Activated CD8-positive, alpha-beta memory T cell treated with anti-CD3 and anti-CD28 coated beads, Interleukin-2, amount 10 ng/mL, durations not matched to agents 7 days and 5 days (primary cell): ENCODE results near the gene ZNRF2. TPM values are rescaled to one million over a fixed set of nuclear protein-coding genes. Genes with fewer than 3 reads are reported as not detected.
A peak's percentile ranks its signal among the peaks of the same experiment; 100 is the strongest.
"Not testable (repeated sequence)": the region's sequence is repeated elsewhere in the genome, so short reads cannot be mapped to it uniquely, and the experiment has no call there.

ENCODE experiments used
- ATAC-seq: fragments of 150-1000 bp; cut with Tn5 transposase; one replicate; pipeline ENCODE4 v1.10.0; 2021; ENCODE audit warnings: moderate library complexity
- CTCF ChIA-PET: fragments of 350-600 bp; sonication (Branson Sonifier 250); formaldehyde crosslinking; loops from one replicate; lab custom pipeline; 2021; ENCODE audit warnings: antibody characterized with exemption; lab: Charles Lee
- DNase-seq: peaks from one replicate; pipeline ENCODE4 v3.0.0-alpha.2; 2020
- H3K27ac Mint-ChIP-seq: one replicate; pipeline ENCODE4 v1.8.0; 2021; ENCODE audit warnings: mild to moderate bottlenecking, mixed read lengths
- H3K27me3 Mint-ChIP-seq: one replicate; pipeline ENCODE4 v1.8.0; 2021; ENCODE audit warnings: mixed read lengths
- H3K36me3 Mint-ChIP-seq: one replicate; pipeline ENCODE4 v1.8.0; 2021; ENCODE audit warnings: mild to moderate bottlenecking, mixed read lengths
- H3K4me1 Mint-ChIP-seq: one replicate; pipeline ENCODE4 v1.8.0; 2021; ENCODE audit warnings: mixed read lengths
- H3K4me3 Mint-ChIP-seq: one replicate; pipeline ENCODE4 v1.8.0; 2021; ENCODE audit warnings: mild to moderate bottlenecking, moderate library complexity, mixed read lengths
- H3K9me3 Mint-ChIP-seq: one replicate; pipeline ENCODE4 v1.8.0; 2022; ENCODE audit warnings: low read depth, mixed read lengths
- total RNA-seq, 2 experiments: library from RNA; stranded (reverse); gene quantifications; one replicate each; pipeline ENCODE4 v1.2.3, GENCODE V29; 2021

Gene ZNRF2
- total RNA-seq, 2 experiments from 2014 or later, result 14.0 to 21.3 TPM

DNA sequence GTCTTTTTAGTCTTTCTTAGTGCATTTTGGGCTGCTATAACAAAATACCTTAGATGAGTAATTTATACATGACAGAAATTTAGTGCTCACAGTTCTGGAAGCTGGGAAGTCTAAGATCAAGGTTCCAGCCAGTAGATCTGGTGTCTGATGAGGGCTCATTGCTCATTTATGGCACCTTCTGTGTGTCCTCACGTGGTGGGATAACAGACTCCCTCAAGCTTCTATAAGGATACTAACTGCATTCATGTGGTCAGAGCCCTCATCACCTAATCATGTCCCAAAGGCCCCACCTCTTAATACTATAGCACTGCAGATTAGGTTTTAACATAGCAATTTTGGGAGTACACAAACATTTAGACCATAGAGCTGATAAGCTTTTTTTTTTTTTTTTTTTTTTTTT, 80.4 kb downstream of the ZNRF2 start:
- peaks cover 1% of the 10 kb centered on the region for H3K36me3 Mint-ChIP-seq
- no peaks in the 10 kb centered on the region for H3K27me3 Mint-ChIP-seq
- CTCF ChIA-PET, result interaction anchor here (0.9 to 1.9 kb wide), 2 partner anchors 11 to 90 kb away, joined by 4 read pairs; no protein-coding TSS in a partner anchor
- H3K4me3 Mint-ChIP-seq, result no peak overlapping the region
- peaks cover 6% of the 10 kb centered on the region for H3K4me1 Mint-ChIP-seq
- no peak for ATAC-seq
- no peak overlapping the region for H3K27ac Mint-ChIP-seq
- DNase-seq, result no peak
- no peaks in the 10 kb centered on the region for H3K9me3 Mint-ChIP-seq

DNA sequence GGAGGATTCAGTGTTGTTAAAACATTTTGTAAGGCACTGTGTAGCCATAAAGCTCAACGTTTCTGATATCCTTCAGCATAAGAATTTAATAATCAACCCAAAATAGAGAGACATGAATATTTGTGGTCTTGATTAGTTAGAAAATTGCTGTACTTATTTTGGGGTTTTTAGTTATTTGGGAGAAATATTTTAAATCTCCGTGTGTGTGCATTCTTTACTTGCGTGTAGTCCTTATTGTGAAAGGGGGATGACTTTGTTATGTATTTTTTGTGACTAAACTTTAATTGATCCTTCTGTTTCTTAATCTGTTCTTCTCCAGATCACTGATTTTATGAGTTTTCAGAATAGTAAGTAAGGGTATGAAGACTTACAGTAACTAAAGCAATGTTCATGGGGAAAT, 81.2 kb downstream of the ZNRF2 start:
- CTCF ChIA-PET, result interaction anchor here (0.9 to 1.9 kb wide), 2 partner anchors 12 to 91 kb away, joined by 4 read pairs; no protein-coding TSS in a partner anchor
- Mint-ChIP-seq H3K27me3 (no peaks in the 10 kb centered on the region), H3K27ac (no peak overlapping the region), H3K9me3 (no peaks in the 10 kb centered on the region), H3K4me3 (no peak overlapping the region), H3K4me1 (peaks cover 6% of the 10 kb centered on the region), H3K36me3 (peaks cover 1% of the 10 kb centered on the region)
- no peak for ATAC-seq
- DNase-seq, result no peak

DNA sequence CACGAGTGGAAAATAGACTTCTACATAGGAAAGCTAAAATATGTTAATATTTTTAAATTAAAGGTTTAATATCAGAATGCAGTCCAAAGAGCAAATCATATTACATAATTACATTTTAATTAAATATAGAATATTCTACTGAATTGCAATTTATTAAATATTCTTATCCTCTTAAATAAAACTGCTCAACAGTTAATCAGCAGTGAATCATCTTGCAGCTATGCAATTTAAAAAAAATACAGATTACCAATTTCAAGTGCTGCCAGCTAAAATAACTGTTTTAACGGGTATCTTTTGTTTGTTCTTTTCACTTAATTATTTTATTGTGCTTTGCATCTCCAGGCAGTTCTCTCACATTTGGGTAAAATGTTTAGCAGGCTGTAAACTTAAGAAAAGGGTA, 82.2 kb downstream of the ZNRF2 start:
- Mint-ChIP-seq H3K4me1 (peaks cover 6% of the 10 kb centered on the region), H3K27me3 (no peaks in the 10 kb centered on the region)
- ATAC-seq, result no peak

DNA sequence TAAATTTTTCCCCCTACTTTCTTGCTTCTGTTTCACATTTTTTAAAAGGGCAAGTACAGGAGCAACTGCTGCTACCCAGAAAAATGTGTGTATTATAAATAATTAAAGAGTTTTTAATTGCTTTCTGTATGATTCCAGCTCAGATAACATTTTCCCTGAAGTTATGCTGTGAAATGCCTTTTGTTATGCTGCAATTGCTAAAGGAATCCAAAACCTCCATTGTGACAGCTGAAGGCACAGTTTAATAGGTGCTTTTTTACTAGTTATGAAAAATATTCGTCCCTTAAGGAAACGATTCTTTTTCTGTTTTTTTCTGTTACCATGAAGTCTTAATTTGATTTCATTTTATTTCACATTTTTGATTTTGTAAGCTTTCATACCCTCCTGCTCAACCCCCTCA, 83.2 kb downstream of the ZNRF2 start:
- H3K27ac Mint-ChIP-seq, result no peak overlapping the region
- H3K36me3 Mint-ChIP-seq, result peaks cover 14% of the 10 kb centered on the region
- no peak overlapping the region for H3K4me3 Mint-ChIP-seq
- H3K27me3 Mint-ChIP-seq, result no peaks in the 10 kb centered on the region
- H3K9me3 Mint-ChIP-seq, result no peaks in the 10 kb centered on the region
- CTCF ChIA-PET, result interaction anchor here (1.6 kb wide), 1 partner anchor 89 kb away, joined by 3 read pairs; no protein-coding TSS in a partner anchor
- no peak for DNase-seq
- H3K4me1 Mint-ChIP-seq, result peaks cover 6% of the 10 kb centered on the region
- no peak for ATAC-seq

More for the DNA sequence above, 82.2 kb downstream of the ZNRF2 start:
- CTCF ChIA-PET, result no interaction called here
- DNase-seq, result no peak
- Mint-ChIP-seq H3K27ac (no peak overlapping the region), H3K36me3 (peaks cover 5% of the 10 kb centered on the region), H3K4me3 (no peak overlapping the region), H3K9me3 (no peaks in the 10 kb centered on the region)

DNA sequence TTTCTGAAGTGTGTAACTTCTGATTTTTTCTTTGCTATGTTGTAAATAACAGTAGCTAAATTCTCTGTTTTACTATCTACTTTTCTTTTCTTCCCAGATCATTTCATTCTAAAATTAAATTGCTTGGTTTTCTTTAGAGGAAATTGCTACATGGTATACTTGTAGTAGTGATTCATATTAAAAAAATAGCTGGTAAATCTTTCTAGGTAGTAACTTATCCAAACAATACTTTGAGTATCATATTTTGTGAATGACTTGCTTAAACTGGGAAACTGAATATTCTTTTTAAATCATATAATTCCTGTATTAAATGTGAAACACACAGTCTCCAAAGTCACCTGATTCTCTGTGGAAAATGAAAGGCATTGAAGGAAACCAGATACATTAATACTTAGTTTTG, 85.5 kb downstream of the ZNRF2 start:
- no peak overlapping the region for H3K4me3 Mint-ChIP-seq
- CTCF ChIA-PET, result no interaction called here

DNA sequence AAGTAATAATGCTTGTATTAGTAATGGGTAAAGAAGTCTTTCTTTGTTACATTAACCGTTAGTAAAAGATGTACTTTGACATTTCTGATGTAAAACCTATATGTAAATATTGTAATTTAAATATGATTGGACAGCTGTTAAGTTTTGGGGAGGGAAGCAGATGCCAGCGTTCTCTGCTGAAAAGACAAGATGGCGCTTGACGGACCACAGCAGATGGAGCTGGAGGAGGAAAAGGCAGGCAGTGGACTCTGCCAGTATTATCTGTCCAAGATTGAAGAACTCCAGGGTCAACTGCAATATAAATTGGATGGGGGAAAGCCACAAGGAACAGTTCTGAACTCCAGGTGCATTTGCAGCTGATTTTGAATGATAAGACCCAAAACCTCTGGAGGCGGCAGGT, 86.9 kb downstream of the ZNRF2 start:
- Mint-ChIP-seq H3K4me1 (no peaks in the 10 kb centered on the region), H3K36me3 (peaks cover 13% of the 10 kb centered on the region), H3K9me3 (no peaks in the 10 kb centered on the region), H3K27ac (no peak overlapping the region), H3K4me3 (no peak overlapping the region), H3K27me3 (no peaks in the 10 kb centered on the region)
- ATAC-seq, result no peak
- CTCF ChIA-PET, result no interaction called here
- DNase-seq, result no peak

More for the DNA sequence above, 85.5 kb downstream of the ZNRF2 start:
- H3K27me3 Mint-ChIP-seq, result no peaks in the 10 kb centered on the region
- no peak for ATAC-seq
- no peaks in the 10 kb centered on the region for H3K9me3 Mint-ChIP-seq
- H3K27ac Mint-ChIP-seq, result no peak overlapping the region
- peaks cover 13% of the 10 kb centered on the region for H3K36me3 Mint-ChIP-seq
- no peak for DNase-seq
- no peaks in the 10 kb centered on the region for H3K4me1 Mint-ChIP-seq

DNA sequence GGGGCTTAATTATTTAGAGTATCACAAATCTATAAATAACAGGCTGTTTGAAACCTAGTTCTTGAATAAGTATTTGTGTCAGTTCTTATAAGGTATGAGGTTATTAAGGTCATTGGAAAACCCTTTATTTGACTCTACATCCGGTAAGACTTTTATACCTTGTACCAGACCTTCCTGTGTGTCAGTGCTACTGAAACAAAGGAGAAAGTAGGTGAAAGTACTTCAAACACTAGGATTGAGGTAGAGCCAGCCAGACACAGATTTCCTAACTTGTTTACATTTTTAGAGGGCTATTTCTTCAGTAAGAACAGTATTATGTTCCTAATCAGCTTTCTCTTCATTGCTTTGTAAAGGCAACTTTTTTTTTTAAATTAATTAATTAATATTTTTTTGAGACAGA, 93.9 kb downstream of the ZNRF2 start:
- CTCF ChIA-PET, result no interaction called here
- Mint-ChIP-seq H3K27ac (no peak overlapping the region), H3K27me3 (no peaks in the 10 kb centered on the region), H3K4me3 (no peak overlapping the region), H3K36me3 (peaks cover 11% of the 10 kb centered on the region), H3K4me1 (no peaks in the 10 kb centered on the region), H3K9me3 (no peaks in the 10 kb centered on the region)
- ATAC-seq (no peak), DNase-seq (no peak)

DNA sequence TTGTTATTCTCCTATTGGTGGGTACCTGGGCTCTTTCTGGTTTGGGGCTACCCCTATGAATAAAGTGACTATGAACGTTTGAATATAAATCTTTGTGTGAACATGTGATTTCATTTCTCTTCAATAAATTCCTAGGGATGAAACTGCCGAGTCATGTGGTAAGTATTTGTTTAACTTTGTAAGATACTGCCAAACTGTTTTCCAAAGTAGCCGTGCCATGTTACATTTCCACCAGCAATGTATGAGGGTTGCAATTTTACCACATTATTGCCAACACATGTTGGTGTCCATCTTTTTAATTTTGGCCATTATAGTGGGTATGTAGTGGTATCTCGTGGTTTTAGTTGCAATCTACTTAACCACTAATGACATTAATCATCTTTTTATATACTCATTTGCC, 94.7 kb downstream of the ZNRF2 start:
- H3K36me3 Mint-ChIP-seq, result peaks cover 11% of the 10 kb centered on the region
- H3K4me1 Mint-ChIP-seq, result no peaks in the 10 kb centered on the region

DNA sequence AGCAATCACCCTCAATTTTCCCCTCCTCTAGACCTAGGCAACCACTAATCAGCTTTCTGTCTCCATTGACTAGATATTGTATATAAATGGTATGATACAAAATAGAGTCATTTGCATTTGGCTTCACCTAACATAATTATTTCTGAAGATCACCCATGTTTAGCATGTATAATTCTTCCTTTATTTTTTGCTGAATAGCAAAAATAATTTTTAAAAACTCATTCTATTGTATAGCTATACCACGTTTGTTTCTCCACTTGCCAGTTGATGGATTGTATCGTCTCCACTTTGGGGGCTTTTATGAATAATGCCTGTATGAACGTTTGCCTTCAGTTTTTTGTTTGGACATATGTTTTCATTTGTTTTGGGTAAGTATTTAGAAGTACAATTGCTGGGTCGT, 95.3 kb downstream of the ZNRF2 start:
- H3K9me3 Mint-ChIP-seq, result peaks cover 2% of the 10 kb centered on the region
- no peaks in the 10 kb centered on the region for H3K4me1 Mint-ChIP-seq
- no peak overlapping the region for H3K4me3 Mint-ChIP-seq
- no peaks in the 10 kb centered on the region for H3K27me3 Mint-ChIP-seq
- CTCF ChIA-PET, result no interaction called here
- ATAC-seq (no peak), DNase-seq (no peak)
- H3K27ac Mint-ChIP-seq, result no peak overlapping the region
- H3K36me3 Mint-ChIP-seq, result peaks cover 11% of the 10 kb centered on the region

More for the DNA sequence above, 94.7 kb downstream of the ZNRF2 start:
- ATAC-seq (no peak), DNase-seq (no peak)
- no peak overlapping the region for H3K4me3 Mint-ChIP-seq
- H3K9me3 Mint-ChIP-seq, result no peaks in the 10 kb centered on the region
- CTCF ChIA-PET, result no interaction called here
- no peaks in the 10 kb centered on the region for H3K27me3 Mint-ChIP-seq
- no peak overlapping the region for H3K27ac Mint-ChIP-seq

DNA sequence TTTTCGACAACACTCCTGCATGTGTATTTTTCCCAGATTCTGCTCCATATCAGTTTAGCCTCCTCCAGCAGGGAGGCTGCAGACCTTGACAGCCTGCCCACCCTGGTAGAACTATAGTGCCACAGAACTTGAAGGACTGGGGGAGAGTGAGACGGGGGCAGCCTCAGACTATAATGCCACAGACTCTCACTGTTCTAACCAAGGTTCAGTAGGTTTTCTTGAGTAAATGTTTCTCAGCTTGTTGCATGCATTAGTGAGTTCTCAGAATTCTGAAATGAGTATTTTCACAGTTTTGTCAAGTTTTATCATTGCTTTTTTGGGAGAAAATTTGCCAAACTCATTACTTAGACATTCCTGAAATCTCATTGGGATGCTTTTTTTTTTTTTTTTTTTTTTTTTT, 95.9 kb downstream of the ZNRF2 start:
- H3K9me3 Mint-ChIP-seq, result peaks cover 2% of the 10 kb centered on the region

DNA sequence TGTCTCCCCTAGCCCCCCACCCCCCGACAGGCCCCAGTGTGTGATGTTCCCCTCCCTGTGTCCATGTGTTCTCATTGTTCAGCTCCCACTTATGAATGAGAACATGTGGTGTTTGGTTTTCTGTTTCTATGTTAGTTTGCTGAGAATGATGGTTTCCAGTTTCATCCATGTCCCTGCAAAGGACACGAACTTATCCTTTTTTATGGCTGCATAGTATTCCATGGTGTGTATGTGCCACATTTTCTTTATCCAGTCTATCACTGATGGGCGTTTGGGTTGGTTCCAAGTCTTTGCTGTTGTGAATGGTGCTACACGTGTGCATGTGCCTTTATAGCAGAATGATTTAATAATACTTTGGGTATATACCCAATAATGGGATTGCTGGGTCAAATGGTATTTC, 96.4 kb downstream of the ZNRF2 start:
- DNase-seq, H3K9me3 Mint-ChIP-seq, H3K4me3 Mint-ChIP-seq, H3K27ac Mint-ChIP-seq, ATAC-seq, H3K27me3 Mint-ChIP-seq, CTCF ChIA-PET, H3K4me1 Mint-ChIP-seq: not testable (repeated sequence)
- H3K36me3 Mint-ChIP-seq, result peaks cover 11% of the 10 kb centered on the region

More for the DNA sequence above, 95.9 kb downstream of the ZNRF2 start:
- Mint-ChIP-seq H3K36me3 (peaks cover 11% of the 10 kb centered on the region), H3K4me1 (no peaks in the 10 kb centered on the region), H3K27me3 (no peaks in the 10 kb centered on the region), H3K4me3 (no peak overlapping the region), H3K27ac (no peak overlapping the region)
- CTCF ChIA-PET, result no interaction called here
- ATAC-seq (no peak), DNase-seq (no peak)

DNA sequence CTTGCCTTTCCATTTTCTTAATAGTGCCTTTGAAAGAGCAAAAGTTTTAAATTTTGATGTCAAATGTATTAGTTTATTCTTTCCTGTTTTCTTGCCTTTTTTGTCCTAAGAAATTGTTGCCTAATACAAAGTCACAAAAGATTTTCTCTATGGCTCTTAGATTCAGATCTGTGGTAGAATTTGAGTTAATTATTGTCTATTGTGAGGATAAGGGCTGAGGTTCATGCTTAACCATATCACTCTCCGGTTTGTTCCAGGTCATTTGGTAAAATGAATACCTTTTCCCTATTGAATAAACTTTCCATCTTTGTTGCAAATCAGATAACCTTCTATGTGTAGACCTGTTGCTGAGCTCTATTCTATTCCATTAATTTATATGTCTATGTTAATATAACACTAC, 98.2 kb downstream of the ZNRF2 start:
- no peak overlapping the region for H3K27ac Mint-ChIP-seq
- DNase-seq (no peak), ATAC-seq (no peak)
- no peaks in the 10 kb centered on the region for H3K27me3 Mint-ChIP-seq
- peaks cover 2% of the 10 kb centered on the region for H3K9me3 Mint-ChIP-seq
- H3K36me3 Mint-ChIP-seq, result peaks cover 11% of the 10 kb centered on the region
- no peaks in the 10 kb centered on the region for H3K4me1 Mint-ChIP-seq
- no peak overlapping the region for H3K4me3 Mint-ChIP-seq
- CTCF ChIA-PET, result no interaction called here

DNA sequence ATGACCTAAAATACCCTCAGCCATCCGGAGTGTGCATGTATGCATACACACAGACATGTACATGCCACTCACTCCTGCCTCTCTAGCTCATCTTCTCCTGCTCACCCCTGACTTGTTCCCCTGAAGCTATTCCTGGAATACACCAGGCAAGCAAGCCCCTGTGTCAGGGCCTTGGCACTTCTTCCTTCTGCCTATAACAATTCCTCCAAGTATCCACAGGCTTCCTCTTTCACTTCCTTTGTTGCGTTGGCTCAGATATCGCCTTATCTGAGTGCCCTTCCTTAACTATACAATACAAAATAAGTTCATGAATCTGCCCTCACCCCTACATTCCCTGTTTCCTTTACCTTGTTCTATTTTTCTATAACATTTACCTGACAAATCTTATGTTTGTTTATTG, 105.4 kb downstream of the ZNRF2 start:
- H3K27me3 Mint-ChIP-seq, result no peaks in the 10 kb centered on the region
- H3K9me3 Mint-ChIP-seq, result no peaks in the 10 kb centered on the region
- H3K36me3 Mint-ChIP-seq, result peaks cover 2% of the 10 kb centered on the region
- H3K4me3 Mint-ChIP-seq, result no peak overlapping the region
- ATAC-seq, result no peak
- CTCF ChIA-PET, result no interaction called here
- H3K4me1 Mint-ChIP-seq, result no peaks in the 10 kb centered on the region
- DNase-seq, result no peak
- H3K27ac Mint-ChIP-seq, result no peak overlapping the region

DNA sequence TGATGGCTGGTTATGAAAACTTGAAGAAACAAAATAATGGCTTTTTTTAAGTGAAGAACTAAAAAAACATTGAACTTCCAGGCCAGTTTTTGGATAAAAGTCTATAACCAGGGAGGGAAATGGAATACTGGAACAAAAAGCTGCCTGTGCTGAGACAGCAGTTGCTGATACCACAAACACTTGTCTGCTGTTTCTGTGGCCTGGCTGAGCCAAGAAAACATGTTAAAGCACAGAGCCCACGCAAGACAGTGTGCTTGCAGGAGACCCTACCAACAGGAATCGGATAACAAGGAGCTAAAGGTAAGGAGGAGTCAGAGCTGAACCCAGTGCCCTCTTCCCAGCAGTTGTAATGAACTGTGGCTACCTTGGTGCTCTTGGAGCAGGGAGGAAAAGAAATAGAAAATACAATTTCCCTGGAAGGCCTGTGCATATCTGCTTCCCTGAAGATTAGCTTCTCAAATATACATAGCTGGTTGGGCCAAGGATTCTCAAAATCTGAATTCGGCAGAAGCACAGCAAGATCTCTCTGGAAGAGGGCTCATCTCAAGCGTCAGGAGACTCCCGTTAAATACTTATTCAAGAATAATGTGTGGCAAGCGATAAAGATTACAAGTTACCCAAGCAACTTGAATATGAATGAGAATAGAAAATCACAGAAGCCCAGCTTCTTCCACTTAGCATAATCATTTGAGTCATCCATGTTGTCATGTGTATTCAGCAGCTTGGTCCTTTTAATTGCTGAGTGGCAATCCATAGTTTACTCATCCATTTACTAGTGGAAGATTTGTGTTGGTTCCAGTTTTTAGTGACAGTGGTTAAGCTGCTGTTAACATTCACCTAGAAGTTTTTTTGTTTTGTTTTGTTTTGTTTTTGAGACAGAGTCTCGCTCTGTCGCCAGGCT, 106.6 kb downstream of the ZNRF2 start:
- Mint-ChIP-seq H3K27ac (no peak overlapping the region), H3K36me3 (peaks cover 2% of the 10 kb centered on the region), H3K4me3 (no peak overlapping the region), H3K9me3 (no peaks in the 10 kb centered on the region), H3K27me3 (no peaks in the 10 kb centered on the region), H3K4me1 (no peaks in the 10 kb centered on the region)
- DNase-seq (no peak), ATAC-seq (peak; percentile 16)
- CTCF ChIA-PET, result no interaction called here
